HCT116 (cell line): ENCODE data around the gene CTU2. TPM values are rescaled to one million over a fixed set of nuclear protein-coding genes. Genes with fewer than 3 reads are reported as not detected.

Source experiments
- ATAC-seq: fragments of 200-7000 bp; cut with Tn5 transposase; 2 replicates; pipeline ENCODE4 v1.9.1; 2020; ENCODE audit warnings: mild to moderate bottlenecking, moderate library complexity
- BruUV-seq: library from RNA; stranded (reverse); fragments of 400-500 nt; replicated peaks from 2 replicates; lab custom pipeline; 2021; lab: Mats Ljungman, UMichigan
- CTCF ChIA-PET: fragments of 300-600 bp; sonication (Branson Sonifier 250); formaldehyde crosslinking; loops from one replicate; lab custom pipeline; 2021; ENCODE audit warnings: antibody characterized with exemption; lab: Charles Lee
- POLR2A ChIA-PET: fragments of 300-600, 350-600 bp; sonication (Branson Sonifier 250); formaldehyde crosslinking; loops from one replicate; lab custom pipeline; 2021; ENCODE audit warnings: antibody characterized with exemption; lab: Charles Lee
- RAD21 ChIA-PET, 2 experiments: fragments of 300-600 bp; sonication (Branson Sonifier 250); formaldehyde crosslinking; loops; one replicate each; lab custom pipeline; 2023; ENCODE audit warnings: low total read pairs in 2 of 2; ENCODE audit not compliant: uncharacterized antibody in 2 of 2, unreplicated experiment in 2 of 2, low non-redundant PET in 1 of 2; lab: Charles Lee
- DNase-seq: peaks from one replicate; pipeline ENCODE4 v3.0.0-alpha.2; 2010; ENCODE audit warnings: low read depth, low spot score
- H2AFZ ChIP-seq: fragments of 200-600 bp; shearing (Covaris generic), sonication (generic); 2 replicates; pipeline ENCODE4 v1.6.1; 2017; ENCODE audit warnings: low read depth, mixed run types, mixed read lengths, antibody characterized with exemption, low read length; ENCODE audit not compliant: poor library complexity, severe bottlenecking
- H3K27ac ChIP-seq: 2 replicates; pipeline ENCODE4 v1.5.1; 2012; ENCODE audit warnings: low read depth, low read length
- H3K27me3 ChIP-seq: fragments of 200-600 bp; sonication (generic); 2 replicates; pipeline ENCODE4 v1.6.1; 2016; ENCODE audit warnings: mixed run types, low read length, mixed read lengths; ENCODE audit not compliant: insufficient read depth
- H3K36me3 ChIP-seq, 2 experiments: fragments of 200-500 bp in 1 of 2; fragments of 200-600 bp in 1 of 2; sonication (Bioruptor generic) in 1 of 2; sonication (generic) in 1 of 2; 2 replicates each; pipeline versions ENCODE4 v1.5.1 to v1.6.1; 2014 to 2016; ENCODE audit warnings: low read length in 2 of 2, inconsistent platforms in 1 of 2, mixed read lengths in 1 of 2, mixed run types in 1 of 2; ENCODE audit not compliant: insufficient read depth in 2 of 2, control insufficient read depth in 1 of 2
- H3K4me1 ChIP-seq, 2 experiments: fragments of 200-600 bp in 1 of 2; sonication (generic) in 1 of 2; 2 replicates each; pipeline versions ENCODE4 v1.5.1 to v1.6.1; 2012 to 2017; ENCODE audit warnings: low read length in 2 of 2, inconsistent platforms in 1 of 2, mild to moderate bottlenecking in 1 of 2, mixed read lengths in 1 of 2, mixed run types in 1 of 2, moderate library complexity in 1 of 2; ENCODE audit not compliant: insufficient read depth in 2 of 2, control insufficient read depth in 1 of 2
- H3K4me2 ChIP-seq: fragments of 200-600 bp; sonication (generic); 2 replicates; pipeline ENCODE4 v1.6.1; 2017; ENCODE audit warnings: mixed run types, low read length, mixed read lengths
- H3K4me3 ChIP-seq, 2 experiments: fragments of 200-600 bp in 1 of 2; sonication (generic) in 1 of 2; replicated peaks in 1 of 2; 2 replicates each; pipeline ENCODE4 v1.5.1; 2011 to 2016; ENCODE audit warnings: low read length in 2 of 2, control low read depth in 1 of 2, low read depth in 1 of 2, mild to moderate bottlenecking in 1 of 2, mixed read lengths in 1 of 2, mixed run types in 1 of 2
- H3K79me2 ChIP-seq: fragments of 200-600 bp; sonication (generic); 2 replicates; pipeline ENCODE4 v1.6.1; 2017; ENCODE audit warnings: mild to moderate bottlenecking, mixed run types, low read length, moderate library complexity, mixed read lengths; ENCODE audit not compliant: insufficient read depth
- H3K9ac ChIP-seq: fragments of 200-600 bp; sonication (generic); 2 replicates; pipeline ENCODE4 v1.6.1; 2016; ENCODE audit warnings: low read length, mixed read lengths
- H3K9me2 ChIP-seq: fragments of 200-600 bp; sonication (generic), shearing (Covaris generic); 2 replicates; pipeline ENCODE4 v1.6.1; 2017; ENCODE audit warnings: mixed run types, mild to moderate bottlenecking, moderate library complexity; ENCODE audit not compliant: insufficient read depth
- H3K9me3 ChIP-seq, 2 experiments: fragments of 200-500 bp in 1 of 2; fragments of 200-600 bp in 1 of 2; sonication (Bioruptor generic) in 1 of 2; sonication (generic) in 1 of 2; 2 replicates each; pipeline ENCODE4 v1.6.1; 2014 to 2017; ENCODE audit warnings: low read length in 2 of 2, mixed read lengths in 2 of 2, inconsistent platforms in 1 of 2, low read depth in 1 of 2, mild to moderate bottlenecking in 1 of 2, mixed run types in 1 of 2, moderate library complexity in 1 of 2; ENCODE audit not compliant: control insufficient read depth in 1 of 2, insufficient read depth in 1 of 2
- H4K20me1 ChIP-seq: fragments of 200-600 bp; sonication (generic), shearing (Covaris generic); 2 replicates; pipeline ENCODE4 v1.6.1; 2017; ENCODE audit warnings: mixed run types, mild to moderate bottlenecking, moderate library complexity; ENCODE audit not compliant: insufficient read depth
- ATF3 ChIP-seq: IDR thresholded peaks from 2 replicates; pipeline ENCODE4 v1.6.1; 2012
- CTCF ChIP-seq, 3 experiments: fragments of 200-600 bp in 1 of 3; sonication (generic) in 1 of 3; IDR thresholded peaks in 2 of 3; conservative IDR thresholded peaks in 1 of 3; 2 replicates each; pipeline ENCODE4 v1.5.1; 2012 to 2017; ENCODE audit warnings: low read depth in 2 of 3, low read length in 2 of 3, antibody characterized with exemption in 1 of 3, borderline replicate concordance in 1 of 3, control low read depth in 1 of 3, mild to moderate bottlenecking in 1 of 3, mixed read lengths in 1 of 3, mixed run types in 1 of 3, moderate library complexity in 1 of 3; ENCODE audit not compliant: insufficient read depth in 1 of 3
- EGR1 ChIP-seq: IDR thresholded peaks from 2 replicates; pipeline ENCODE4 v1.6.1; 2012; ENCODE audit warnings: low read depth
- EZH2 ChIP-seq: fragments of 200-600 bp; sonication (generic); IDR thresholded peaks from 2 replicates; pipeline ENCODE4 v1.6.1; 2017; ENCODE audit warnings: antibody characterized with exemption, mixed run types
- FOSL1 ChIP-seq: IDR thresholded peaks from 2 replicates; pipeline ENCODE4 v1.6.1; 2012; ENCODE audit warnings: low read depth
- JUND ChIP-seq: IDR thresholded peaks from 2 replicates; pipeline ENCODE4 v1.6.1; 2012
- POLR2AphosphoS5 ChIP-seq: IDR thresholded peaks from 2 replicates; pipeline ENCODE4 v1.6.1; 2011; ENCODE audit warnings: mild to moderate bottlenecking, low read depth, low read length, moderate library complexity
- RAD21 ChIP-seq: IDR thresholded peaks from 2 replicates; pipeline ENCODE4 v1.6.1; 2012; ENCODE audit warnings: low read depth, mild to moderate bottlenecking
- REST ChIP-seq: IDR thresholded peaks from 2 replicates; pipeline ENCODE4 v1.6.1; 2012; ENCODE audit warnings: low read depth
- SP1 ChIP-seq: IDR thresholded peaks from 2 replicates; pipeline ENCODE4 v1.6.1; 2012; ENCODE audit warnings: low read depth
- SRF ChIP-seq: IDR thresholded peaks from 2 replicates; pipeline ENCODE4 v1.6.1; 2012; ENCODE audit warnings: low read depth
- YY1 ChIP-seq: IDR thresholded peaks from 2 replicates; pipeline ENCODE4 v1.6.1; 2011; ENCODE audit warnings: low read length, low read depth, moderate library complexity, mild to moderate bottlenecking; ENCODE audit not compliant: insufficient replicate concordance; ENCODE audit errors: extremely low read depth
- ZFX ChIP-seq: fragments of 450-650 bp; IDR thresholded peaks from 2 replicates; pipeline ENCODE4 v1.6.1; 2017
- intact Hi-C: fragments of 100-400 bp; cut with micrococcal nuclease; formaldehyde crosslinking; loops from 2 replicates; pipeline ENCODE4 v1.10.0; 2022
- total RNA-seq: library from RNA; stranded (reverse); gene quantifications from one replicate; pipeline ENCODE4 v1.2.1, GENCODE V29; 2021; ENCODE audit not compliant: unreplicated experiment

CTU2 gene
- total RNA-seq, 1 experiment from 2014 or later = 71.3 TPM

- no peaks in the 10 kb centered on the region for H3K79me2 ChIP-seq
- no peak for DNase-seq
- no peak overlapping the region for H3K4me3 ChIP-seq
- POLR2A ChIA-PET = no interaction called here
- no peak for ATAC-seq
- intact Hi-C loops = no loop called here
- RAD21 ChIA-PET = no interaction called here
- CTCF ChIA-PET = interaction anchor here (1.2 to 1.6 kb wide), 2 partner anchors 15 to 49 kb away, joined by 3 to 5 read pairs; no protein-coding TSS in a partner anchor
- H3K27me3 ChIP-seq = no peaks in the 10 kb centered on the region
- no peaks in the 10 kb centered on the region for H3K9me3 ChIP-seq
- H3K36me3 ChIP-seq = no peaks in the 10 kb centered on the region
- H3K9ac ChIP-seq = no peak overlapping the region
- peak overlapping the region; percentile 46 for H3K4me2 ChIP-seq
- H4K20me1 ChIP-seq = no peaks in the 10 kb centered on the region
- H3K4me1 ChIP-seq = peaks cover 25 to 38% of the 10 kb centered on the region in 2 experiments
- no peak for TF ChIP-seq REST
- TF ChIP-seq, all 23 proteins: peak for 0
- H3K9me2 ChIP-seq = no peaks in the 10 kb centered on the region
- no peak overlapping the region for H3K27ac ChIP-seq
- BruUV-seq = no TSS peak
- H2AFZ ChIP-seq = no peak overlapping the region
Measured at GRCh38 chr16:88688013-88688778, 18.1 kb upstream of the CTU2 start.

- BruUV-seq = no TSS peak
- no peak overlapping the region for H2AFZ ChIP-seq
- H3K9me2 ChIP-seq = no peaks in the 10 kb centered on the region
- no peak for DNase-seq
- H3K9me3 ChIP-seq = no peaks in the 10 kb centered on the region
- no peaks in the 10 kb centered on the region for H3K27me3 ChIP-seq
- H3K4me1 ChIP-seq = peaks cover 19 to 30% of the 10 kb centered on the region in 2 experiments
- H3K36me3 ChIP-seq = no peaks in the 10 kb centered on the region
- CTCF ChIA-PET = no interaction called here
- RAD21 ChIA-PET = no interaction called here
- H3K27ac ChIP-seq = no peak overlapping the region; the same call in 1 of the 2 replicates
- no peaks in the 10 kb centered on the region for H4K20me1 ChIP-seq
- POLR2A ChIA-PET = no interaction called here
- no peak for ATAC-seq
- H3K79me2 ChIP-seq = no peaks in the 10 kb centered on the region
- H3K4me2 ChIP-seq = no peak overlapping the region
- no peak overlapping the region for H3K4me3 ChIP-seq
- intact Hi-C loops = no loop called here
- no peak overlapping the region for H3K9ac ChIP-seq
- TF ChIP-seq ATF3 (no peak), EGR1 (no peak), EZH2 (no peak), SRF (no peak), ZFX (no peak), FOSL1 (no peak), SP1 (no peak), JUND (no peak), CTCF (IDR thresholded peaks at IDR 0.05 in 2 of 3, conservative IDR thresholded peaks at IDR 0.05 in 1 of 3; ENCODE audit: borderline replicate concordance in 1 of 3, insufficient read depth in 1 of 3, low read depth in 2 of 3, low read length in 2 of 3) (no peak), YY1 (no peak), POLR2AphosphoS5 (no peak), RAD21 (no peak)
Measured at GRCh38 chr16:88690341-88691128, 15.8 kb upstream of the CTU2 start.
